Activated naive CD4-positive, alpha-beta T cell treated with anti-CD3 and anti-CD28 coated beads, Interleukin-2, amount 50 U/mL, for 72 hours (primary cell): ENCODE data around the gene MAF. TPM values are rescaled to one million over a fixed set of nuclear protein-coding genes. Genes with fewer than 3 reads are reported as not detected.

Experiments used
- ATAC-seq, 2 donors: fragments of 150-1000 bp; cut with Tn5 transposase; 2 replicates each; pipeline ENCODE4 v1.10.0; 2021; ENCODE audit warnings: mild to moderate bottlenecking in 2 of 2, moderate library complexity in 2 of 2
- DNase-seq, 2 donors: peaks; one replicate each; pipeline ENCODE4 v3.0.0; 2021 to 2022; ENCODE audit warnings: low spot score in 2 of 2
- H3K27ac Mint-ChIP-seq, 2 donors: one replicate each; pipeline ENCODE4 v1.8.0; 2022; ENCODE audit warnings: mild to moderate bottlenecking in 2 of 2, mixed read lengths in 2 of 2
- H3K36me3 Mint-ChIP-seq, 2 donors: one replicate each; pipeline ENCODE4 v1.8.0; 2022; ENCODE audit warnings: mixed read lengths in 2 of 2
- H3K9me3 Mint-ChIP-seq, 2 donors: one replicate each; pipeline ENCODE4 v1.8.0; 2022; ENCODE audit warnings: mixed read lengths in 2 of 2
- total RNA-seq, 2 donors: library from RNA; stranded (reverse); gene quantifications; one replicate each; pipeline ENCODE4 v1.2.3, GENCODE V29; 2022

The MAF gene
- total RNA-seq: 10 to 100 TPM; 21.8 to 26.1 TPM

DNA sequence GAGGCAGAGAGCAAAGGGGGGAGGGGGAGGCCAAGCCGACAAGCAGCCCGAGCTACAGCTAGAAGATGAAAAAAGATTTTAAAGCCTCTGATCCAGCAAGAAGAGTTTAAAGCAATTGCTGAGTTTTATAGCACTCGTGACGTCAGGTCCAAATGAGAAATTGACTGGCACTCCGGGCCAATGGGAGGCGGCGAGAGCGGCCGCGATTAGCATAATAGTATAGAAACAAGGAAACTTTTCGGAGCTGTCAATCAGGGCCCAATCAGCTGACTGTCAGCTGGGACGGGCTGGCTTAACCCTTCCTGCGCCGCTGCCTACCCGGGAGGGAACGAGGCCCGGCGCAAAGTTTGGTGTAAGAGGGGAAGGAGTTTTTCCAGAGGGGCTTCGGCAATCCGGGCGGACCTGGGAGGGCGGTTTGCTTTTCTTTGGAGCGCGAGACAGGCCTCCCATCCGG lies at the start of gene MAF:
Gene MAF (minus strand): TSS at position 100 of the 454 bp plus-strand sequence. CDS start 835 bp downstream, outside the sequence.
- peak; percentile 69 to 75 for DNase-seq
- peak within 1 kb of the TSS; percentile 69 to 78 for H3K27ac Mint-ChIP-seq
- ATAC-seq: peak; percentile 83 to 84
- no peaks in the 10 kb centered on the region for H3K9me3 Mint-ChIP-seq
- H3K36me3 Mint-ChIP-seq: peaks cover 15 to 16% of the 10 kb centered on the region in 2 donors

DNA sequence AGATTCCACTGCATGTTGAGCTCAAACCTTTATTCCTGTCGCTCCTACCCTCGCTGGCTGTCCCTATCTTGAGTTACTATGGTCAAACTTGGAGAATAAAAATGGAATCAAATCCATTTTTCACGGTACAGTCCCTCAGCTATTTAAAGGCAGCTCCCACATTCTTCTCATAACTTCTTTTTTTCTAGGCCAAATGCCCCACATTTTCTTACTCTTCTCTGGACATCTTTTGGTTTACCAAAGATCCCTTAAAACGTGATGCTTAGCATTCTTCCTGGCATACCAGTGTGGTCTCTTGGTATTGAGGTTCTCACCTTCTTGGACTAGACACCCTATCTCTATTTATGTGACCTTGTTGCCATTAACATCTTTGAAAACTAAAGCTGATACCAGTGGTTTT lies 48.3 kb upstream of the MAF start:
- H3K9me3 Mint-ChIP-seq: no peaks in the 10 kb centered on the region
- ATAC-seq (no peak), DNase-seq (no peak)
- no peaks in the 10 kb centered on the region for H3K36me3 Mint-ChIP-seq
- no peak overlapping the region for H3K27ac Mint-ChIP-seq

DNA sequence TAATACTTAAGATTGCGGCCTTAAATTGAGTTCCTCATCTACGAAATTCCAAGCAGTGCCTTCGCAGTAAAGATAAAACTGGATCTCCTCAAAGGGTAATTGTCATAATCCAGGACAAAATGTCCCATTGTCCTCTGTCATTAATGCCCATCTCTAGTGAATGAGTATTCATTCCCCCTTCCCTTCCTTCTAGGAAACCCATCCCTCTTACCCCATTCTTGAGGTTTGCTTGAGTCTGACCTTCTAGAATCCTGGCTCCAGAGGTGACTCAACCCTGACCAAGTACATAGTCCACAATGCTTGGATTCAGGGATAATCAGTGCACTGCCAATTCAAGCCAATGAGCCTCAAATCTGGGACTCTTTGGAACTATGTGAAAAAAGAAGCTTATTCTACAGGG lies 47.0 kb upstream of the MAF start:
- ATAC-seq (no peak), DNase-seq (no peak)
- Mint-ChIP-seq H3K27ac (no peak overlapping the region), H3K36me3 (no peaks in the 10 kb centered on the region), H3K9me3 (peaks cover 0 to 3% of the 10 kb centered on the region in 2 donors)

DNA sequence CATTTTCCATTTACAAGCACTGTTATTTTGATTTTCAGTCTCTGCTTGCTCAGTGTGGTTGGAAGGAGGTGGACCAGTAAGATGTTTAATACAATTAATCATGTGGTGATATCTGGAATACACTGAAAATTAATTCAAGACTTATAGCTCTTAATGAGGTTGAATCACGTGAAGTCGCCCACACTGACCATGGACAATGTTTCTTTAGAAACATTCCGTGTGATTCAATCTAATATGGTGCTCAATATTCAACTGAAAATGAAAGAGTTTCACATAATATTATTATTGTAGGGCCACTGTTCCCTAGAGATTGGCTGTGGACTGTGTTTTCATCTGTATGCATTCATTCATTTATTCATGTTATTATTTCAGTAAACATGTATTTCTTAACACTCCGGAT lies 45.2 kb upstream of the MAF start:
- DNase-seq (no peak), ATAC-seq (no peak)
- no peak overlapping the region for H3K27ac Mint-ChIP-seq
- H3K36me3 Mint-ChIP-seq: no peaks in the 10 kb centered on the region
- peaks cover 0 to 3% of the 10 kb centered on the region in 2 donors for H3K9me3 Mint-ChIP-seq

DNA sequence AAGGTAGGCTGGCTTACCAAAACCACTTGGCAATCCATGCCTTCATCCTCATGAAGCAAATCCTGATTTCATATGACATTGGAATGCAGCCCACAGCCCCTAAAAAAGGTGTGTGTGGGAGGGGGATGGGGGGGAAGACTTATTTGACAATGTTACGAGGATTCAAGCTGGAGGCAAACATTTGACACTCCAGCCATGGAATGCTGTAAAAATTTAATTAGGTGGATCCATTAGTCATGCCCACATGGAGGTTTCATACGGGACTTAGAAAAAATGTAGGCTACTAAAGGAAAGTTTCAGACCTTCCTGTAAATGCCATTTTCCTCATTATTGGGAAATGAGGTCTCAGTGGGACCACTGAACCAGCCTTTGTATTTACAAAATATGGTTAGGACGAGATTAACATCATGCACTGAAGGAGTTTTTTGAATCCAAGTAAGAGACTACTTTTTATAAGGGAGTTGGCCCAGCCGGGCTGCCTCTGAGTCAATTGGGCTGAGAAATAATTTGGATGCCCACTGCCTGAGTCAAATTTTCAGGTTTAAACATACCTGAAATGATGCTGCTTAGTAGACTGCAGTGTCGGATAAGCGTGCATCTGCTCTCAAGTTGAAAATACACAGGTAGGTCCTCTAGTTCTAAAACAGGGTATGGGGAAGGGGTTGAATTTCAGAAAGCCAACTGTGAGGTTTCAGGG lies 44.6 kb upstream of the MAF start:
- H3K27ac Mint-ChIP-seq: no peak overlapping the region
- DNase-seq (no peak), ATAC-seq (no peak)
- H3K9me3 Mint-ChIP-seq: peaks cover 0 to 3% of the 10 kb centered on the region in 2 donors
- H3K36me3 Mint-ChIP-seq: no peaks in the 10 kb centered on the region

DNA sequence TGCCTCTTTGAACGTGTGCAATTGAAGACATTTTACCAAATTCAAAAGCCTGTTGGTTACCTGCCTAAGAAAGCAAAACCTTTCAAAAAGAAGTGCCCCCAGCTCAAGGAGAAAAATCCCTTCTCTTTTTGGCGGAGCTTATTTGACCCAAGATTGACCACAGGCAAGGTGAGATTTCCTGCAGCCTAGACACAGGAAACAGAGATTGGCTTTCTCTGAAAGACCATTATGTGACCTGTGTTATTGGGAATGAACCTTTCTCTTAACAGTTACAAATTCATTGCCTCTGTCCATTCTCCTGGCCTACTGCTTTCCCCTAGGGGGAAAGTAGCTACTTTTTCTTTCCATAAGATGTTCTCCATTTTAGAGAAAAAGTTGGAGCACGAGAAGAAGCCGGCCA lies 42.1 kb upstream of the MAF start:
- Mint-ChIP-seq H3K9me3 (peaks cover 0 to 3% of the 10 kb centered on the region in 2 donors), H3K27ac (no peak overlapping the region), H3K36me3 (no peaks in the 10 kb centered on the region)
- ATAC-seq (no peak), DNase-seq (no peak)

DNA sequence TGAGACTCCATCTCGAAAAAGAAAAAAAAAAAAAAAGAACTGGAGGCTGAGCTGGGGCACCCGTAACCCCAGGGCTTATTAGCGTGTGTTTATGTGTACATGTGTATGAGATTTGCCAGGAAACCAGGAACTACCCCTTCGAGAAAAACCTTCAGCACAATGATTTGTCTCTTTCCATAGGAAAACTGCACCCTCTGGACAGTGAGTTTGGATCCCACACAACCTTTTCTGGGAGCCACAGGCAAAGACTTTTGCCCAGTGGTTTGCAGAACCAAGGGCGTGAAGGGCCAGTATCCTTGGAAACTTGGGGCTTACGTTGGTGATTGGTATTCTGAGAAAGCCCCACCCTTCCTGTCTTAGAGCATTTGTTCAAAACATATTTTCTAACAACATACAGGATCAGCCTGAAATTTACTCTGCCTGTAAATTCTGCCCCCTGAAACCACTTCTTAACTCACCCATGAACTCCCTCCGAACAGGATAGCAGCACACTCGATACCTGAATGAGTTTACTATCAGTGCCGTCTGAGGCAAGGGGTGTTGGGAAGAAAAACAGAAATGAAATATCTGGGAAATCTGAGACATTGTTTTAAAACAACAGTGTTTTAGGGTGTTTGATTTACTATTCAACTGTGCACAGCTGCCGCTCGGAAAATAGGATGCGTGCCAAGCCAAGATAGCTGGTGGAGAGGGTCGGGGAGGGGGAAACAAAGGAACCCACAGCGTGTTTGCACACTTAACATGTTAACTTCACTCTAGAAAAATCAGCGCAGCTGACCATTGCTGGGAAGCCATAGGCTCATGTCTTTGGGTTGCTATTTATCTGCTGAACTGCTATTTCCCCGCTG lies 40.2 kb upstream of the MAF start:
- ATAC-seq: peak in 1 of 2 donors; percentile 25
- Mint-ChIP-seq H3K27ac (peak overlapping the region in 1 of 2 donors; percentile 79), H3K36me3 (no peaks in the 10 kb centered on the region), H3K9me3 (peaks cover 0 to 3% of the 10 kb centered on the region in 2 donors)
- no peak for DNase-seq

DNA sequence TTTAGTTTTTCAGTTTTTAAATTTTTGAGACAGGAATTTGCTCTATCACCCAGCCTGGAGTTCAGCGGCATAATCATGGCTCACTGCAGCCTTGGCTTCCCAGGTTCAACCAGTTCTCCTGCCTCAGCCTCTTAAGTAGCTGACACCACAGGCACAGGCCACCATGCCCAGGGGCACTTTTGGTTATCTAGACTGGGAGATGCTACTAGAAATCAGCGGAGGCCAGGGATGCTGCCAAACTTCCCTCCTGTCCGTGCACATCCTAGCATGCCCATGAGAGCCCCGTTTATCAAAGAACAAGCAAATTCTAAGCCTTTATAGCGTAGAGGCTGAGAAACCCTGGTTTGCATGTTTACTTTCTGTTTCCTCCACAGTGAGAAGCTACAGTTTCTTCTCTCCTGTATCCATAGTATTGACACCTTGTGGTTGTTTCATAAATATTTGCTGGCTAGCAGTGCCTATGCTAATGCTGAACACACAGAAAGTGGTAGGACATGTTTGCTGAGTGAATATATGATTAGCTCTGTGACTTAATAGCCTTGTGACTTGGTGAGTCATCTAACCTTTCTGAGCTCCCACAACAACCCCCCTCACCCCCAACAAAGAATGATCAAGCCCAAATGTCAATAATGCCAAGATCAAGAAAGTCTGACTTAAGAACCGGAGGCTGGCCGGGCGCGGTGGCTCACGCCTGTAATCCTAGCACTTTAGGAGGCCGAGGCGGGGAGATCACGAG lies 39.2 kb upstream of the MAF start:
- Mint-ChIP-seq H3K36me3 (no peaks in the 10 kb centered on the region), H3K27ac (peak overlapping the region in 1 of 2 donors; percentile 79), H3K9me3 (peaks cover 0 to 3% of the 10 kb centered on the region in 2 donors)
- ATAC-seq: peak; percentile 50 to 84
- DNase-seq: no peak

DNA sequence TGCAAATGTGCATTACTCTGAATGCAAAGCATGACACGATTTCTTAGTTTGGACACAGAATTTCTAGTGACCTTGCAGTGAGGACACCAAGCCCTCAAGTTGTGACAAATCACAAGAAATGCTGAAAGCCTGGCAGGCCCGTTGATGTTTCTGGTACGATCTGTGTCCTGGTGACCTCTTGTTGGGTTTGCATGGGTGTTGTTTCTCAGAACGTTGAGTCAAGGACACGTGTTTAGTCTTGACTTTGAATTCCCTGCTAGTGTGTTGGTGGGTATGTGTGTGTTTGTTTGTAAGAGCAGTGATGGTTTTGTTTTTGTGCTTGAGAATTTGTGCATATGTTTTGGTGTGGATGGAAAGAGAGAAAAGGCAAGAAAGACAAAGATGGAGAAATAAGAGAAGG lies 37.8 kb upstream of the MAF start:
- Mint-ChIP-seq H3K9me3 (no peaks in the 10 kb centered on the region), H3K36me3 (no peaks in the 10 kb centered on the region), H3K27ac (peak overlapping the region in 1 of 2 donors; percentile 11)
- ATAC-seq: peak in 1 of 2 donors; percentile 10
- DNase-seq: no peak

DNA sequence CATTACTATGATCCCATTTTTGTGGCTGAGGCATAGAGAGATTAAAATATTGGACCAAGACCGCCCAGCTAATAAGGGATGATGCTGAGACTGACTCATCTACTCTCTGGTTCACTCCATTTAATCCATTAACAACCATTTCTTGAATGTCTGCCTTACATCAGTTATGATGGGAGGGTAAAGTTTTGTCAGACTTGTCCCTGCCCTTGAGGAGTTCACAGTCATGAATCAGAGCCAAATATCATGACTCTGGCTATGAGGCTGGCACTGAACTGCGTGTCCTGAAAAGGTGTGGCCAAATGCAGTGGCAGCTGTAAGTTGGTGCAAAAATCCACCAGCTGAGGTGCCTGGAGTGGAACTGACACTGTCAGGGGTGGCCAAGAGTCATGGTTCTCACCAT lies 35.0 kb upstream of the MAF start:
- Mint-ChIP-seq H3K27ac (peak overlapping the region in 1 of 2 donors; percentile 7), H3K9me3 (peaks cover 0 to 5% of the 10 kb centered on the region in 2 donors), H3K36me3 (peaks cover 3 to 5% of the 10 kb centered on the region in 2 donors)
- DNase-seq: no peak
- ATAC-seq: no peak

DNA sequence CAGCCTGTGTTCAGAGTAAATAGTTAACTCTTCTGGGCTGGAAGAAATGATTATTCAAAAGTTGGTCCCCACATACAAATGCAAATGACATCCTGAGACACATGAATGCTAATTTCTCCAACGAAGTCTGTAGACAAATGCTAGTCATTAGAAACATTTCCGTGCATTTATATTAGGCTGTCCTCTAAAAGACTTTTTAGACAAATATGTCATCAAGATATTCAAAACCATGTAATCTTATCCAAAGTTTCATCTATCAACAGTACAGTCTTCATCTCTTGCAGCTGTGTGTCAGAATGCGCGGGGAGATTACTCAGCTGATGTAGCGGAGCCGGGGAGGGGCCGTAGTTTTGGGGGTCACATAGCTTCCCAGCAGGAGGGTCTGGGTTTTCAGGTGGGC lies 33.8 kb upstream of the MAF start:
- Mint-ChIP-seq H3K27ac (no peak overlapping the region), H3K36me3 (peaks cover 7 to 9% of the 10 kb centered on the region in 2 donors), H3K9me3 (peaks cover 0 to 11% of the 10 kb centered on the region in 2 donors)
- no peak for ATAC-seq
- no peak for DNase-seq

DNA sequence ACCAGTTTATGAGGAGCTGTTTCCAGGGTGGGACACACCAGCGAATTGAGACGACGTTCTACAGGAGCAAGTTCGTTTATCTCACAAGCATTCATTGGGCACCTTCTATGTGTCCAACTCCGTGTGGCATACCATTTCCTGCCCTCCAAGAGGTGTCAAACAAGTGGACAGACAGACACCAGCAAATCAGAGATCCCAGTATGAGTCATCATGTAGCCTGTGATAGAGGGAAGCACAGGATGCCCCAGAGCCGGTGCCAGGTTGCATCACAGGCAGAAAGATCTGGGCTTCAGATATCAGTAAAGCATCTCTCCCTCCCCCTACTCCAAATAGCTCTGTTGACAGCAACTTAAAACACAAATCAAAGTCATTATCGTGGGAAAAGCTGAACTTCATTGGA lies 31.8 kb upstream of the MAF start:
- H3K9me3 Mint-ChIP-seq: peaks cover 0 to 11% of the 10 kb centered on the region in 2 donors
- no peak overlapping the region for H3K27ac Mint-ChIP-seq

DNA sequence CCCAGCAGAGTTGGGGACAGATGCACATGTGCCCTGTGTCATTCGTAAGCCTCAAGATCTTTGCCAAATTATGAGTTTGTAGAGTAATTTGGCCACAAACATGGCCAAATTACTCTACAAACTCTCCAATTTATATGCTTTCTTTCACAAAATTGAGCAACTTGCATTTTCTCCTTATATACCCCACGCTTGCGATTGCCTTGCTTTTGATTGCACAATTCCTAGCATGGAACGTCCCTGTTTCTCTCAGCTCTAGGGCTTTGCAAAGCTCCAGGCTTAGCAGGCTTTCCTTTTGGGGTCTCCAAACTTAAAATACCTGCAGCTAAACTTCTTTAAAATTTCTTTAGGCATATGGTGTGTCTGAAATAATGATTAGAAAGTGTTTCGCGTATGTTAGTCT lies 28.5 kb upstream of the MAF start:
- Mint-ChIP-seq H3K27ac (peak overlapping the region in 1 of 2 donors; percentile 86), H3K36me3 (peaks cover 7 to 9% of the 10 kb centered on the region in 2 donors), H3K9me3 (peaks cover 0 to 11% of the 10 kb centered on the region in 2 donors)
- ATAC-seq (no peak), DNase-seq (no peak)

More for the DNA sequence above, 31.8 kb upstream of the MAF start:
- DNase-seq (no peak), ATAC-seq (no peak)
- peaks cover 7 to 9% of the 10 kb centered on the region in 2 donors for H3K36me3 Mint-ChIP-seq

DNA sequence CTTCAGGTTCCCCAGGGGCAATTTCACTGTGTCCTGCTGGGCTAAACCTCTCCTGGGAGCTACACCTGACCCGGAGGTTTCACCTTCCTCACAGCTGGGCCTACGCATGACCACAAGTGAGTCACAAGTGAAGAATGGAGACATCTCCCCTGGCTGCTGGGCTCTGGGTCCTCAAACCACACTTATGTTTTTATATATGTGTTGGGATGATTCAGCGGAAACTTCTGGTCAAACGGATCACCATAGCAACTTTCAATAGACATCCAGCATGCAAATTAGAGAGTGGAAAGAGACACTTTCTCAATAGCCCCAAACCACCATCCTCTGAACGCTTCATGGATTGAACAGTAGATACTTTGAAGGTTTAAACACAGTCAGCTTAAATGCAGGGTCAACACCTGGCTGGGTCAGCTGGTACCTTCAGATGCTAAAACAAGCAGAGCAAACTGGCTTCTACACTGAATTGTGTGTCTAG lies 28.0 kb upstream of the MAF start:
- Mint-ChIP-seq H3K9me3 (peaks cover 0 to 11% of the 10 kb centered on the region in 2 donors), H3K27ac (peak overlapping the region; percentile 68 to 86), H3K36me3 (peaks cover 7 to 9% of the 10 kb centered on the region in 2 donors)
- ATAC-seq: peak; percentile 98
- DNase-seq: peak; percentile 64 to 78

DNA sequence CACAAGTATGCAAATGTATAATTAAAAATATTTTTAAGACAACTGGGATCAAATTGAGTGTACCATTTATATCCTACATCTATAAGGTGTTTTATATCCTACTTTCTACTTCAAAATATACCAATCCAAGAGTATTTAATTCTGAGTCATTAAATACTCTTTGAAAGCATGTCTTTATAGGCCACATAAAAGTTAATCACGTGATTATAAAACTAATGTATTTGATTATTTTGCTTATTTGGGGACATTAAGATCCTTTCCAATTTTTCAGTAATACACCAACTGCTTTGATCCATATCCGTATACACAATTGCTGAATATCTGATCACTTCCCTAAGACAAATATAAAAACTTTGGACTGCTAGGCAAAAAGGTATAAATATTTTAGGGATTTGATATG lies 26.6 kb upstream of the MAF start:
- peaks cover 0 to 11% of the 10 kb centered on the region in 2 donors for H3K9me3 Mint-ChIP-seq
- no peak for DNase-seq
- peaks cover 7 to 9% of the 10 kb centered on the region in 2 donors for H3K36me3 Mint-ChIP-seq
- H3K27ac Mint-ChIP-seq: no peak overlapping the region
- ATAC-seq: no peak

DNA sequence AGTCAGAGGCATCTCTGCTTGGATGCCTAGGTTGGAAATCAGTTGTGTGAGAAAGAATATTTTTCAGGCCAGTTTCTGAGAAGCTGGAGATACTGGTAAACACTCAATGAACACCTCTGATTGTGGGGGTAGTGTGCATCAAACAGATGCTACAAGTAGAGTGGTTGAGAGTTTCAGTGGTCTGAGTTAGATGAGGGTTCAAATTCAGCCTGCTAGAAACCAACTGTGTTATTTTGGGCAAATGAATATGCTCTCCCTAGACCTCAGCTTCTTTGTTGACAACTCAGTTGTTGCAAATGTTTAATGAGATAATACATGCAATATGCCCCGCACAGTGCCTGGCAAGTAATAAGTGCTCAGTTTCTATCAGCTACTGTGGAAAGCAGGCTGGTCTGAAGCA lies 25.2 kb upstream of the MAF start:
- peaks cover 6 to 13% of the 10 kb centered on the region in 2 donors for H3K36me3 Mint-ChIP-seq
- ATAC-seq (no peak), DNase-seq (no peak)
- H3K9me3 Mint-ChIP-seq: peaks cover 0 to 9% of the 10 kb centered on the region in 2 donors
- H3K27ac Mint-ChIP-seq: no peak overlapping the region
